Dedifferentiated amniotic fluid mesenchymal stem cell (primary cell): Measurements from ENCODE around the gene WFIKKN2.

ENCODE experiments used
- DNase-seq: peaks from one replicate; pipeline ENCODE4 v3.0.0-alpha.2; 2016; ENCODE audit errors: extremely low spot score

The WFIKKN2 gene

GRCh38 chr17:50808888-50809287 lies 26.5 kb upstream of the WFIKKN2 start:
- no peak for DNase-seq

GRCh38 chr17:50813583-50813982 lies 21.8 kb upstream of the WFIKKN2 start:
- DNase-seq, result no peak

- no peak for DNase-seq
Measured at GRCh38 chr17:50815400-50815799, 20.0 kb upstream of the WFIKKN2 start.

- DNase-seq, result no peak
Measured at GRCh38 chr17:50816271-50816670, 19.1 kb upstream of the WFIKKN2 start.

GRCh38 chr17:50816771-50817751 lies 18.3 kb upstream of the WFIKKN2 start:
- no peak for DNase-seq

GRCh38 chr17:50817838-50818237 lies 17.5 kb upstream of the WFIKKN2 start:
- DNase-seq, result no peak

- DNase-seq, result no peak
Measured at GRCh38 chr17:50818261-50818660, 17.1 kb upstream of the WFIKKN2 start.

GRCh38 chr17:50818921-50819657 lies 16.3 kb upstream of the WFIKKN2 start:
- DNase-seq, result no peak

GRCh38 chr17:50820651-50821050 lies 14.7 kb upstream of the WFIKKN2 start:
- DNase-seq, result no peak

- no peak for DNase-seq
Measured at GRCh38 chr17:50822550-50822949, 12.8 kb upstream of the WFIKKN2 start.

- DNase-seq, result no peak
Measured at GRCh38 chr17:50824429-50824828, 11.0 kb upstream of the WFIKKN2 start.

GRCh38 chr17:50825188-50825587 lies 10.2 kb upstream of the WFIKKN2 start:
- DNase-seq, result no peak

GRCh38 chr17:50828508-50829170 lies 6.7 kb upstream of the WFIKKN2 start:
- DNase-seq, result no peak

GRCh38 chr17:50829332-50829731 lies 6.1 kb upstream of the WFIKKN2 start:
- no peak for DNase-seq

GRCh38 chr17:50830352-50830751 lies 5.0 kb upstream of the WFIKKN2 start:
- no peak for DNase-seq

GRCh38 chr17:50830994-50831393 lies 4.4 kb upstream of the WFIKKN2 start:
- DNase-seq, result no peak

GRCh38 chr17:50831471-50831928 lies 3.9 kb upstream of the WFIKKN2 start:
- DNase-seq, result no peak

- DNase-seq, result no peak
Measured at GRCh38 chr17:50832267-50832863, 3.0 kb upstream of the WFIKKN2 start.

GRCh38 chr17:50832864-50833381 lies 2.5 kb upstream of the WFIKKN2 start:
- DNase-seq, result no peak

- DNase-seq, result no peak
Measured at GRCh38 chr17:50833510-50834428, 1.6 kb upstream of the WFIKKN2 start.
